ENCODE results near the gene ZNF780B. TPM values are rescaled to one million over a fixed set of nuclear protein-coding genes. Genes with fewer than 3 reads are reported as not detected.

Gene ZNF780B
- total and polyA plus RNA-seq, 2 experiments from 2014 or later: 3.3 to 5.1 TPM

DNA sequence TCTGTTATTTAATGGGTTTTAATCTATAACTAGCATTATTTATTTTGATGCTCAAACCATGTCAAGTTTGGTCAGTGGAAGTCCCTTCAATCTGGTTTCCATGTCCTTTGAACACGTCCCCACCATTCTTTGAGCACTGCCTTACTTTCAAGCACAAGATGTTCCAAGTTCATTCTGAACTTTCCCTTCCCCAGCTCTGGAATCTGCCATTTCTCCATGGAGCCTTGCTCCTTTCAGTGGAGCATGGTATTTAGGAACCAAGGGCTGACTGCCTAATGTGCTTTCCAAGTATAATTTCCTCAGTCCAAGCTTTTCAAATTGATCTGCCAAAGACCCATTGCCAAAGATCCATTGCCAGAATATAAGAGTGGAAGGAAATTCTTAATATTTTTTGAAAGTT is 60.2 kb downstream of the ZNF780B start:
- Histone ChIP-seq H2AFZ (peak overlapping the region; percentile 95; the same call in 1 of the 2 replicates), H3K27ac (peak overlapping the region; percentile 89), H3K9ac (peak overlapping the region; percentile 88), H4K20me1 (ENCODE audit: insufficient read depth) (no peaks in the 10 kb centered on the region), H3K9me3 (ENCODE audit: low read depth) (no peaks in the 10 kb centered on the region), H3K27me3 (replicated peaks; ENCODE audit: insufficient read depth) (no peaks in the 10 kb centered on the region), H3K4me1 (ENCODE audit: insufficient read depth) (peaks cover 24% of the 10 kb centered on the region), H3K79me2 (ENCODE audit: insufficient read depth) (peaks cover 41% of the 10 kb centered on the region), H3K9me2 (ENCODE audit: insufficient read depth) (no peaks in the 10 kb centered on the region), H3F3A (ENCODE audit: insufficient read depth) (peaks cover 10% of the 10 kb centered on the region), H3K4me2 (ENCODE audit: unreplicated experiment) (peak overlapping the region; percentile 78), H3K36me3 (ENCODE audit: low read depth) (no peaks in the 10 kb centered on the region), H3K4me3 (peak overlapping the region; percentile 80)
- WGBS, 2 experiments (ENCODE audit: low coverage in 1 of 2, low lambda C conversion rate in 2 of 2, missing lambda C conversion rate in 2 of 2): 6 to 18% methylated on average over 1 of the region's 1 CpG
- in situ Hi-C loops (cut with MboI): no loop called here
- no peak for DNase-seq
- no peak for TF ChIP-seq EZH2 (IDR thresholded peaks at IDR 0.05; ENCODE audit: insufficient read depth, poor library complexity, severe bottlenecking)
- TF ChIP-seq EZH2phosphoT487 (IDR thresholded peaks at IDR 0.05; ENCODE audit: insufficient read depth, low read depth): no peak

GRCh38 chr19:39994361-39994760 is 61.7 kb downstream of the ZNF780B start:
- H2AFZ ChIP-seq: no peak overlapping the region
- no peak overlapping the region for H3K4me3 ChIP-seq
- H3F3A ChIP-seq (ENCODE audit: insufficient read depth): peaks cover 13% of the 10 kb centered on the region
- H3K9me2 ChIP-seq (ENCODE audit: insufficient read depth): no peaks in the 10 kb centered on the region
- H4K20me1 ChIP-seq (ENCODE audit: insufficient read depth): no peaks in the 10 kb centered on the region
- TF ChIP-seq EZH2 (IDR thresholded peaks at IDR 0.05; ENCODE audit: insufficient read depth, poor library complexity, severe bottlenecking) (no peak), EZH2phosphoT487 (IDR thresholded peaks at IDR 0.05; ENCODE audit: insufficient read depth, low read depth) (no peak)
- H3K27ac ChIP-seq: no peak overlapping the region
- in situ Hi-C loops (cut with MboI): no loop called here
- H3K4me2 ChIP-seq (ENCODE audit: unreplicated experiment): no peak overlapping the region
- H3K9ac ChIP-seq: no peak overlapping the region
- no peaks in the 10 kb centered on the region for H3K9me3 ChIP-seq (ENCODE audit: low read depth)
- no peak for DNase-seq
- peaks cover 55% of the 10 kb centered on the region for H3K79me2 ChIP-seq (ENCODE audit: insufficient read depth)
- H3K36me3 ChIP-seq (ENCODE audit: low read depth): no peaks in the 10 kb centered on the region
- H3K27me3 ChIP-seq (replicated peaks; ENCODE audit: insufficient read depth): no peaks in the 10 kb centered on the region
- peaks cover 24% of the 10 kb centered on the region for H3K4me1 ChIP-seq (ENCODE audit: insufficient read depth)

- in situ Hi-C loops (cut with MboI): no loop called here
- Histone ChIP-seq H3K4me1 (ENCODE audit: insufficient read depth) (peaks cover 18% of the 10 kb centered on the region), H4K20me1 (ENCODE audit: insufficient read depth) (no peaks in the 10 kb centered on the region), H3K27ac (no peak overlapping the region), H3K4me3 (no peak overlapping the region), H3K9ac (no peak overlapping the region), H3K9me2 (ENCODE audit: insufficient read depth) (no peaks in the 10 kb centered on the region), H3K79me2 (ENCODE audit: insufficient read depth) (peaks cover 60% of the 10 kb centered on the region), H3K4me2 (ENCODE audit: unreplicated experiment) (no peak overlapping the region), H2AFZ (no peak overlapping the region), H3K36me3 (ENCODE audit: low read depth) (no peaks in the 10 kb centered on the region), H3F3A (ENCODE audit: insufficient read depth) (peaks cover 13% of the 10 kb centered on the region), H3K27me3 (replicated peaks; ENCODE audit: insufficient read depth) (no peaks in the 10 kb centered on the region), H3K9me3 (ENCODE audit: low read depth) (no peaks in the 10 kb centered on the region)
- TF ChIP-seq EZH2phosphoT487 (IDR thresholded peaks at IDR 0.05; ENCODE audit: insufficient read depth, low read depth): no peak
- TF ChIP-seq EZH2 (IDR thresholded peaks at IDR 0.05; ENCODE audit: insufficient read depth, poor library complexity, severe bottlenecking): no peak
- no peak for DNase-seq
- WGBS, 2 experiments (ENCODE audit: low coverage in 1 of 2, low lambda C conversion rate in 2 of 2, missing lambda C conversion rate in 2 of 2): 93 to 95% methylated on average over 1 of the region's 1 CpG
Measured at GRCh38 chr19:39993605-39994004, 62.4 kb downstream of the ZNF780B start.

DNA sequence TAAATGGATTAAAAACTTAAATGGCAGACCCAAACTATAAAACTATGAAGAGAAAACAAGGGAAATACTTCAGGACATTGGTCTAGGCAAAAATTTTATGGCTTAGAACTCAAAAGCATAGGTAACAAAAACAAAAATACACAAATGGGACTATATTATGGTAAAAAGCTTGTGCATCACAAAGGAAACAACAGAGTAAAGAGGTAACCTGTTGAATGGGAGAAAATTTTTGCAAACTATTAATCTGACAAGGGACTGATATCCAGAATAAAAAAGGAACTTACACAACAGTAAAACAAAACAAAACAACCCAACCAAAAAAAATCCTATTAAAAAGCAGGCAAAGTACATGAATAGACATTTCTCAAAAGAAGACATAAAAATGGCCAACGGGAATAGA is 68.4 kb downstream of the ZNF780B start:
- H2AFZ ChIP-seq: no peak overlapping the region
- no peaks in the 10 kb centered on the region for H3K9me2 ChIP-seq (ENCODE audit: insufficient read depth)
- DNase-seq: no peak
- peaks cover 34% of the 10 kb centered on the region; the same call in 1 of the 2 replicates for H3F3A ChIP-seq (ENCODE audit: insufficient read depth)
- peaks cover 10% of the 10 kb centered on the region for H3K36me3 ChIP-seq (ENCODE audit: low read depth)
- no peaks in the 10 kb centered on the region for H3K27me3 ChIP-seq (replicated peaks; ENCODE audit: insufficient read depth)
- H3K79me2 ChIP-seq (ENCODE audit: insufficient read depth): peaks cover 82% of the 10 kb centered on the region
- 94 to 95% methylated on average over 1 of the region's 1 CpG for WGBS, 2 experiments (ENCODE audit: low coverage in 1 of 2, low lambda C conversion rate in 2 of 2, missing lambda C conversion rate in 2 of 2)
- no peak overlapping the region for H3K4me3 ChIP-seq
- no peaks in the 10 kb centered on the region for H4K20me1 ChIP-seq (ENCODE audit: insufficient read depth)
- in situ Hi-C loops (cut with MboI): no loop called here
- TF ChIP-seq EZH2phosphoT487 (IDR thresholded peaks at IDR 0.05; ENCODE audit: insufficient read depth, low read depth) (no peak), EZH2 (IDR thresholded peaks at IDR 0.05; ENCODE audit: insufficient read depth, poor library complexity, severe bottlenecking) (no peak)
- no peaks in the 10 kb centered on the region for H3K9me3 ChIP-seq (ENCODE audit: low read depth)
- no peak overlapping the region for H3K9ac ChIP-seq
- H3K4me1 ChIP-seq (ENCODE audit: insufficient read depth): no peaks in the 10 kb centered on the region
- H3K4me2 ChIP-seq (ENCODE audit: unreplicated experiment): no peak overlapping the region
- no peak overlapping the region for H3K27ac ChIP-seq

GRCh38 chr19:39987167-39987566 is 68.9 kb downstream of the ZNF780B start:
- peaks cover 14% of the 10 kb centered on the region for H3K36me3 ChIP-seq (ENCODE audit: low read depth)
- no peak overlapping the region for H2AFZ ChIP-seq
- no peaks in the 10 kb centered on the region for H4K20me1 ChIP-seq (ENCODE audit: insufficient read depth)
- no peak overlapping the region for H3K27ac ChIP-seq
- TF ChIP-seq EZH2 (IDR thresholded peaks at IDR 0.05; ENCODE audit: insufficient read depth, poor library complexity, severe bottlenecking) (no peak), EZH2phosphoT487 (IDR thresholded peaks at IDR 0.05; ENCODE audit: insufficient read depth, low read depth) (no peak)
- in situ Hi-C loops (cut with MboI): no loop called here
- no peak overlapping the region for H3K4me2 ChIP-seq (ENCODE audit: unreplicated experiment)
- no peaks in the 10 kb centered on the region for H3K9me2 ChIP-seq (ENCODE audit: insufficient read depth)
- peaks cover 34% of the 10 kb centered on the region; the same call in 1 of the 2 replicates for H3F3A ChIP-seq (ENCODE audit: insufficient read depth)
- DNase-seq: no peak
- no peaks in the 10 kb centered on the region for H3K9me3 ChIP-seq (ENCODE audit: low read depth)
- H3K79me2 ChIP-seq (ENCODE audit: insufficient read depth): peaks cover 85% of the 10 kb centered on the region
- no peaks in the 10 kb centered on the region for H3K27me3 ChIP-seq (replicated peaks; ENCODE audit: insufficient read depth)
- no peak overlapping the region for H3K9ac ChIP-seq
- H3K4me1 ChIP-seq (ENCODE audit: insufficient read depth): no peaks in the 10 kb centered on the region
- H3K4me3 ChIP-seq: no peak overlapping the region

Data from GM23248 (cell line).